GM23338 (cell line): ENCODE results near the gene CST3. TPM values are rescaled to one million over a fixed set of nuclear protein-coding genes. Genes with fewer than 3 reads are reported as not detected.

ENCODE experiments used
- ATAC-seq: fragments of 200-7000 bp; cut with Tn5 transposase; 3 replicates; pipeline ENCODE4 v1.9.1; 2020
- DNase-seq: peaks from one replicate; pipeline ENCODE4 v3.0.0-alpha.2; 2015; ENCODE audit warnings: low spot score
- H2AFZ ChIP-seq: fragments of 200-600 bp; sonication (generic); 2 replicates; pipeline ENCODE4 v1.8.0; 2016; ENCODE audit warnings: antibody characterized with exemption, mild to moderate bottlenecking, moderate library complexity
- H3F3A ChIP-seq: fragments of 200-600 bp; sonication (generic); replicated peaks from 2 replicates; pipeline ENCODE4 v1.8.0; 2017; ENCODE audit warnings: antibody characterized with exemption, mixed run types, low read depth
- H3K27ac ChIP-seq: fragments of 200-600 bp; sonication (generic); 2 replicates; pipeline ENCODE4 v1.6.1; 2016; ENCODE audit warnings: low read depth
- H3K27me3 ChIP-seq: fragments of 200-600 bp; sonication (generic); 2 replicates; pipeline ENCODE4 v1.8.0; 2016; ENCODE audit warnings: mild to moderate bottlenecking, mixed run types, moderate library complexity; ENCODE audit not compliant: insufficient read depth
- H3K36me3 ChIP-seq: fragments of 200-600 bp; sonication (generic); 2 replicates; pipeline ENCODE4 v1.8.0; 2016; ENCODE audit warnings: mild to moderate bottlenecking; ENCODE audit not compliant: insufficient read depth
- H3K4me1 ChIP-seq: fragments of 200-600 bp; sonication (generic); 2 replicates; pipeline ENCODE4 v1.8.0; 2016; ENCODE audit warnings: mild to moderate bottlenecking, moderate library complexity; ENCODE audit not compliant: insufficient read depth
- H3K4me2 ChIP-seq: fragments of 200-600 bp; sonication (generic); 2 replicates; pipeline ENCODE4 v1.7.1; 2017; ENCODE audit warnings: mixed run types
- H3K4me3 ChIP-seq: fragments of 200-600 bp; sonication (generic); 2 replicates; pipeline ENCODE4 v1.6.1; 2016; ENCODE audit warnings: mixed run types
- H3K79me2 ChIP-seq: fragments of 200-600 bp; sonication (generic); replicated peaks from 2 replicates; pipeline ENCODE4 v1.8.0; 2017; ENCODE audit warnings: mild to moderate bottlenecking; ENCODE audit not compliant: insufficient read depth
- H3K9me2 ChIP-seq: fragments of 200-600 bp; sonication (generic); 2 replicates; pipeline ENCODE4 v1.8.0; 2017; ENCODE audit not compliant: insufficient read depth
- H4K20me1 ChIP-seq: fragments of 200-600 bp; sonication (generic); replicated peaks from 2 replicates; pipeline ENCODE4 v1.8.0; 2017; ENCODE audit warnings: mild to moderate bottlenecking; ENCODE audit not compliant: insufficient read depth
- H3K27ac Mint-ChIP-seq: 2 replicates; pipeline ENCODE4 v1.8.0; 2020; ENCODE audit warnings: inconsistent platforms, mild to moderate bottlenecking, moderate library complexity, mixed read lengths
- H3K27me3 Mint-ChIP-seq: 3 replicates; pipeline ENCODE4 v1.8.0; 2022; ENCODE audit warnings: low read depth, mild to moderate bottlenecking, moderate library complexity, mixed read lengths, inconsistent platforms; ENCODE audit not compliant: insufficient read depth, poor library complexity
- H3K36me3 Mint-ChIP-seq: 3 replicates; pipeline ENCODE4 v1.8.0; 2021; ENCODE audit warnings: low read depth, mild to moderate bottlenecking, inconsistent platforms, moderate library complexity, mixed read lengths
- H3K4me1 Mint-ChIP-seq: 3 replicates; pipeline ENCODE4 v1.8.0; 2020; ENCODE audit warnings: mild to moderate bottlenecking, inconsistent platforms, mixed read lengths
- H3K4me3 Mint-ChIP-seq: 3 replicates; pipeline ENCODE4 v1.8.0; 2021; ENCODE audit warnings: moderate library complexity, mild to moderate bottlenecking, inconsistent platforms, mixed read lengths
- H3K9me3 Mint-ChIP-seq: 3 replicates; pipeline ENCODE4 v1.8.0; 2020; ENCODE audit warnings: moderate library complexity, mild to moderate bottlenecking, inconsistent platforms, mixed read lengths
- CREB1 ChIP-seq: fragments of 250-450 bp; sonication (Bioruptor Pico); IDR thresholded peaks from 2 replicates; pipeline ENCODE4 v1.5.0; 2020; ENCODE audit warnings: low read depth, mild to moderate bottlenecking, moderate library complexity
- CTCF ChIP-seq, 2 experiments: fragments of 200-600 bp in 1 of 2; sonication (generic) in 1 of 2; conservative IDR thresholded peaks; 2 replicates each; pipeline versions ENCODE4 v1.5.1 to v1.6.1; 2016 to 2017; ENCODE audit warnings: antibody characterized with exemption in 2 of 2, low read depth in 2 of 2, mild to moderate bottlenecking in 2 of 2, moderate library complexity in 1 of 2
- ETS1 ChIP-seq: IDR thresholded peaks from 2 replicates; pipeline ENCODE4 v1.6.1; 2016; ENCODE audit warnings: antibody characterized with exemption
- EZH2 ChIP-seq: fragments of 200-600 bp; sonication (generic); IDR thresholded peaks from one replicate; pipeline ENCODE4 v1.8.0; 2017; ENCODE audit warnings: antibody characterized with exemption, mild to moderate bottlenecking, low read depth; ENCODE audit not compliant: unreplicated experiment
- EZH2phosphoT487 ChIP-seq: fragments of 200-600 bp; sonication (generic); IDR thresholded peaks from one replicate; pipeline ENCODE4 v1.8.1; 2018; ENCODE audit warnings: antibody characterized with exemption; ENCODE audit not compliant: unreplicated experiment
- JUNB ChIP-seq: IDR thresholded peaks from one replicate; pipeline ENCODE4 v1.6.1; 2016; ENCODE audit warnings: antibody characterized with exemption; ENCODE audit not compliant: unreplicated experiment
- NANOG ChIP-seq: IDR thresholded peaks from 2 replicates; pipeline ENCODE4 v1.6.1; 2016; ENCODE audit warnings: antibody characterized with exemption, borderline replicate concordance
- POLR2AphosphoS5 ChIP-seq: IDR thresholded peaks from 2 replicates; pipeline ENCODE4 v1.6.1; 2016; ENCODE audit warnings: antibody characterized with exemption, low read depth
- STAT1 ChIP-seq: IDR thresholded peaks from one replicate; pipeline ENCODE4 v1.6.1; 2016; ENCODE audit warnings: antibody characterized with exemption; ENCODE audit not compliant: unreplicated experiment
- ZNF114 ChIP-seq: fragments of 250-450 bp; sonication (Bioruptor Pico); IDR thresholded peaks from 2 replicates; pipeline ENCODE4 v1.5.0; 2020; ENCODE audit warnings: mild to moderate bottlenecking, moderate library complexity
- ZNF331 ChIP-seq: fragments of 250-450 bp; sonication (Bioruptor Pico); IDR thresholded peaks from 2 replicates; pipeline ENCODE4 v1.5.0; 2020; ENCODE audit warnings: low read depth, mild to moderate bottlenecking, moderate library complexity
- ZNF462 ChIP-seq: fragments of 250-450 bp; sonication (Bioruptor Pico); IDR thresholded peaks from 2 replicates; pipeline ENCODE4 v1.5.0; 2020; ENCODE audit warnings: mild to moderate bottlenecking, moderate library complexity
- polyA plus RNA-seq: library from polyadenylated mRNA; unstranded; fragments of >200 nt; fragmentation: Nextera tagmentation; extraction: Ambion mirVana; gene quantifications from 2 replicates; pipeline ENCODE4 v1.2.1, GENCODE V29; 2016
- total RNA-seq: library from RNA; depleted of rRNA; stranded (reverse); fragments of >200 nt; shearing (Covaris generic); gene quantifications from 2 replicates; pipeline ENCODE4 v1.2.3, GENCODE V29; 2014
- TF ChIP-seq, protein P1 (sequence below): IDR thresholded peaks from one replicate; pipeline ENCODE4 v1.6.1; 2018; ENCODE audit warnings: antibody characterized with exemption; ENCODE audit not compliant: unreplicated experiment

CST3 gene
- total and polyA plus RNA-seq, 2 experiments from 2014 or later: 51.8 to 71.5 TPM

DNA sequence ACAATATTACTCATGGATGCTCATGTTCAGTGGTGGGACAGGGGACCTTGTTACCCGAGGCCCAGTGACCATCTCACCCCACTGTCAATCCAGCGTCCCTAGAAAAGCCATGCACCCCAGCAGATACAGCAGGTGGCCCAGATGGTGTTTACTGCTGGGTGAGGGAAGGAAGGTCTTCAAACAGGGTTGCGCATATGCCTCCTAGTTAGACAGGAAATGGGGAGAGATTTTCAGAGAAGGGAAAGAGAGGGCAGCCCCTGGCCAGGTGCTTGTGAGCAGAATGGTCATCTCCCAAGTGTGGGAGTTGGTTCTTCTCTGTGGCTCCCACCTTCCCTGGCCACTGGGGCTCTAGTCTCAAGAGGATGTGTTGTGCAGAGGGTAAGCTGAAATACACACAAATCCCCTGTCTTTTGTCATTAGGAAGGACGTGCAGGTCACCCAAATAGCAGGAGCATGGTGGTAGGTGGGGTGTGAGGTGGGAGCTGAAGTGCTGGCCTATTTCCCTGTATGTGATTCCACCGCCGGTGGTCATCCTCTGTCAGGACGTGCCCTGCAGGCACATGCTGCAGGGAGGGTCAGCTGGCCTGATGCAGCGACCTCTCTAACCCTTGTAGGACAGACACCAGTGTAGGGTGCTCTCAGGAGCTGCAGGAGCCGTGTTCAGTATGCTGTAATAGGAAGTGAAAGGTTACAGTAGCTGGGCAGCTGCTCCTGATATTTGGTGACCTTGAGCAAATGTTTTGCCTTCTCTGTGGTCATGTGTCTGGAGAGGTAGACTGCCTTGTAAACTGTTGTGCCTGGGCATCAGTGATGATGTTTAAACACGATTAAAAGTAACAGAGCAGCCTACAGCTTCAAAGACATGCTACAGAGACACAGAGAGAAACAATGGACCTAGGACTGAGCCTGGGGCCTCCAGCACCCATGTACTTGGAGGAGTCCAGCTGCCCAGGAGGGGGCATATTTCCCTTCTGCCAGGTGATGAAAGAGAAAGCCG, 3.2 kb upstream of the CST3 start:
- DNase-seq (no peak), ATAC-seq (no peak)
- H4K20me1 ChIP-seq: no peaks in the 10 kb centered on the region
- TF ChIP-seq EZH2: no peak
- TF ChIP-seq ETS1: no peak
- TF ChIP-seq JUNB: no peak
- TF ChIP-seq, protein P1, sequence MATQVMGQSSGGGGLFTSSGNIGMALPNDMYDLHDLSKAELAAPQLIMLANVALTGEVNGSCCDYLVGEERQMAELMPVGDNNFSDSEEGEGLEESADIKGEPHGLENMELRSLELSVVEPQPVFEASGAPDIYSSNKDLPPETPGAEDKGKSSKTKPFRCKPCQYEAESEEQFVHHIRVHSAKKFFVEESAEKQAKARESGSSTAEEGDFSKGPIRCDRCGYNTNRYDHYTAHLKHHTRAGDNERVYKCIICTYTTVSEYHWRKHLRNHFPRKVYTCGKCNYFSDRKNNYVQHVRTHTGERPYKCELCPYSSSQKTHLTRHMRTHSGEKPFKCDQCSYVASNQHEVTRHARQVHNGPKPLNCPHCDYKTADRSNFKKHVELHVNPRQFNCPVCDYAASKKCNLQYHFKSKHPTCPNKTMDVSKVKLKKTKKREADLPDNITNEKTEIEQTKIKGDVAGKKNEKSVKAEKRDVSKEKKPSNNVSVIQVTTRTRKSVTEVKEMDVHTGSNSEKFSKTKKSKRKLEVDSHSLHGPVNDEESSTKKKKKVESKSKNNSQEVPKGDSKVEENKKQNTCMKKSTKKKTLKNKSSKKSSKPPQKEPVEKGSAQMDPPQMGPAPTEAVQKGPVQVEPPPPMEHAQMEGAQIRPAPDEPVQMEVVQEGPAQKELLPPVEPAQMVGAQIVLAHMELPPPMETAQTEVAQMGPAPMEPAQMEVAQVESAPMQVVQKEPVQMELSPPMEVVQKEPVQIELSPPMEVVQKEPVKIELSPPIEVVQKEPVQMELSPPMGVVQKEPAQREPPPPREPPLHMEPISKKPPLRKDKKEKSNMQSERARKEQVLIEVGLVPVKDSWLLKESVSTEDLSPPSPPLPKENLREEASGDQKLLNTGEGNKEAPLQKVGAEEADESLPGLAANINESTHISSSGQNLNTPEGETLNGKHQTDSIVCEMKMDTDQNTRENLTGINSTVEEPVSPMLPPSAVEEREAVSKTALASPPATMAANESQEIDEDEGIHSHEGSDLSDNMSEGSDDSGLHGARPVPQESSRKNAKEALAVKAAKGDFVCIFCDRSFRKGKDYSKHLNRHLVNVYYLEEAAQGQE: no peak
- no peak for TF ChIP-seq ZNF331
- TF ChIP-seq EZH2phosphoT487: no peak
- TF ChIP-seq POLR2AphosphoS5: no peak
- no peak for TF ChIP-seq CREB1 (CRISPR knock-in tag)
- no peak for TF ChIP-seq CTCF (conservative IDR thresholded peaks at IDR 0.05; ENCODE audit: low read depth in 2 of 2)
- TF ChIP-seq ZNF114 (CRISPR knock-in tag): no peak
- no peak for TF ChIP-seq ZNF462
- no peak for TF ChIP-seq NANOG
- no peak for TF ChIP-seq STAT1
- H3K9me3 Mint-ChIP-seq: peaks cover 5% of the 10 kb centered on the region; the same call in 1 of the 3 replicates
- H3K4me1 ChIP-seq: peaks cover 6% of the 10 kb centered on the region
- H3K27ac Mint-ChIP-seq: no peak overlapping the region
- no peaks in the 10 kb centered on the region; the same call in 2 of the 3 replicates for H3K36me3 Mint-ChIP-seq
- no peak overlapping the region for H3K27ac ChIP-seq
- H3K27me3 Mint-ChIP-seq: peaks cover 23% of the 10 kb centered on the region
- H3K4me3 Mint-ChIP-seq: no peak overlapping the region
- H3K9me2 ChIP-seq: peaks cover 3% of the 10 kb centered on the region
- H3K4me2 ChIP-seq: no peak overlapping the region
- H3K79me2 ChIP-seq: no peaks in the 10 kb centered on the region
- peaks cover 11% of the 10 kb centered on the region for H3K27me3 ChIP-seq
- no peaks in the 10 kb centered on the region for H3F3A ChIP-seq
- peaks cover 24% of the 10 kb centered on the region for H3K4me1 Mint-ChIP-seq
- no peaks in the 10 kb centered on the region for H3K36me3 ChIP-seq
- H3K4me3 ChIP-seq: no peak overlapping the region
- H2AFZ ChIP-seq: no peak overlapping the region
